Hematopoietic multipotent progenitor cell treated with erythropoietin and hydrocortisone succinate and interleukin-3 and kit ligand, for 15 days (in vitro differentiated cells): ENCODE data around the gene MYO19.
A peak's percentile ranks its signal among the peaks of the same experiment; 100 is the strongest.
"Not testable (repeated sequence)": the region's sequence is repeated elsewhere in the genome, so short reads cannot be mapped to it uniquely, and the experiment has no call there.

Experiments used
- DNase-seq: peaks from one replicate; pipeline ENCODE4 v3.0.0-alpha.2; 2015; ENCODE audit warnings: low spot score

MYO19 gene

DNA sequence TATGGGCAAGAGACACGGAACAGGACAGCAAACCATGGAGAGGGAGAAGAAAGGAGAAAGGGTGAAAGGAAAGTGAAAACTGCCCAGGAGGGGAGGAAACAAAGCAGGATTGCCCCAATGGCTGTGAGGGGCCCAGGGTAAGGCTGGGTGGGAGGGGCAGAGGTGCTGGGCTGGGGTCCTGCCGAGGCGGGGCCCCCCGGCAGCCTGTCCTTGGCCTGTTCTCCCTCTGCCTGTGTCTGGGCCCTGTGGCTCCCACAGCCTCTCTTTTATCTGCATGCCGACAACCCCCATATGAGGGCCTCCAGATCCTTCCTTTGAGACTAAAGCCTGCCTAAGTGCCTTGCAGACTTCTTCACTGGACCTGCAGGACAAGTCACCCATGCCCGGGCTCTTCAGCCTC lies 32.7 kb downstream of the MYO19 start:
- DNase-seq: no peak

DNA sequence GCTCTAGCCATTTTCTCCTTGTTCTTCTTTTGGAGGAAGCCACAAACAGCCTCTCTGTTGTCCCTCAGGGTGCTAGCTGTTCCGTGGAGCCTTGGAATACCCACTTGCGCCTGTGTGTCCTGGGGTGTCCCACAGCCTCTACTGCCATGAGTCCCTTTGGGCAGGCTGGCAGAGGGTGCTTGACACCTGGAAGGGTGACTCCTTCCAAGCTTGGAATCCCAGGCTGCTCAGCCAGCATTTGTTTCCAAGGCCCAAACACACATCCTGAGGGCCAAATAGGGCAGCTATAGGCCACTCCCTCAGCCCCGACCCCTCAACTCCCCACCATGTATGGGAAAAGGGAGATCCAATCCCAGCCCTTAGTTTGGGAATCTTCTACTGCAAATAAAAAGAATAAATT lies 33.3 kb downstream of the MYO19 start:
- DNase-seq: no peak

DNA sequence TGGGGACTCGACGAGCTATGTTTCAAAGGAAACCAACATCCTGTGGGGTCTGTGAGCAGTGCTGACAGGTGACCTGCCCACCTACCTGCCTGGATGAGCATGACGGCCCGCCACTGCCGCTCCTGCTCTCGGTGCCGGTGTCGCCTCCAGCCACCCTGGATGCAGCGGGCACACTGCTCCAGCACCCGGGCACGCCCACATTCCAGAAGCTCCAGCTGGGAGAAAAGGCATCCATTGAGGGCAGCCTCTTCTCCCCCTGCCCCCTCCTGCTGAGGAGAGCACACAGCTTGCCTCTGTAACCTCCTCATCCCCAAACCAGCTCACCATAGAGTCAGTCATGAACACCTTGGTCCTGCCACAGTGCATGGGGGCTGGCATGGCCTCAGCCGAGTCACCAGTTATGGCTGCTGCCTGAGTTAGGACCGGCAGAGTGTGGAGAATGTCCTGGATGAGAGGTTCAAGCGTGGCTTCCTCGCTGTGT lies 33.9 kb downstream of the MYO19 start:
- no peak for DNase-seq

DNA sequence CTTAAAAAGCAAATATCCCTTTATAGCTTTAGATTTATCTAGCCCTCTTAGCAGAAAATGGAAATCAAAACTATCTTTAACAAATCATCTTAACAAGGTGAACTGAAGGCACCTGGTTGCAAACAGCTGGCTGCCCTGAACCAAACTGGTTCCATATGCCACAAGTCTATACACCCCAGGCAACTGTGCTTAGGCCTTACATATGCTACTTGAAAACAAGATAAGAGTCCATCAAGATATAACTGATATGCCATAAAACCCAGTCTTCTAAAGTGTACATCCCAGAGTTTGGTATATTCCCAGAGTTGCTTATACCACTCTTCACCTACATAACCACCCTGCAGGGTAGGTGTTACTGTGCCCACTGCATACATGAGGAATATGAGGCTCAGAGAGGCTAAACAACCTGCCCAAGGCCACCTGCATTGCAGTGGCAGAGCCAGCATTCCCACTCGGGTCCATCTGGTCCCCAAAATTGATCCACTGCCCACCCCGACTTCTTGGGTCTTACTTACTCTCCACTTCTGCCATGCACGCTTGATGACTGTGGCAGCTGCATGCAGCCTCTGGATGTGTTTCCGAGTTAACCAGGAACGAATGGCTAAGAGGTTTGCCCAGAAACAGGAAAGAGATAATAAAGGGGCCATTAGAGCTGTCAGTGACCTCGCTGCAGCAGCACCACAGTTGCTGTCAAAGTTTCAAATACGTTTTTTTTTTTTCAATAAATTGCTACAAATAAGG lies 35.9 kb downstream of the MYO19 start:
- no peak for DNase-seq

DNA sequence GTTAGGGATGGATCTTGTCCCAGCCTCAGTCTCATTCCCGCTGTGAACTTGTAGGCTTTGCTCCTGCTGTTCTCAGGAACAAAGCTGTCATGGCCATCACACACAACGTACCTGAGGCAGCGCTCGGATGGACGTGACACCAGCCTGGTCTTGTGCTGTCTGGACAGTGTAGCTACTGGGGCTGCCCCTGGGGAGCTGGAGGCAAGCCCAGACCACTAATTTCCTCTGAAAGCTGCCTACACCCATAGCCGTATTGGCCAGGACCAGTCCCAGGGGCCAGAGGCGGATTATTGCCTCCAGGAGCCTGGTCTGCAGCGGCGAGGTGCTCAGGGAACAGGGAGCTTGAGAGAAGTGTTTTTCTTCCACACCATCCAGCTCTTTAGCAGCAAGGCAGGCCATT lies 36.5 kb downstream of the MYO19 start:
- DNase-seq: no peak

DNA sequence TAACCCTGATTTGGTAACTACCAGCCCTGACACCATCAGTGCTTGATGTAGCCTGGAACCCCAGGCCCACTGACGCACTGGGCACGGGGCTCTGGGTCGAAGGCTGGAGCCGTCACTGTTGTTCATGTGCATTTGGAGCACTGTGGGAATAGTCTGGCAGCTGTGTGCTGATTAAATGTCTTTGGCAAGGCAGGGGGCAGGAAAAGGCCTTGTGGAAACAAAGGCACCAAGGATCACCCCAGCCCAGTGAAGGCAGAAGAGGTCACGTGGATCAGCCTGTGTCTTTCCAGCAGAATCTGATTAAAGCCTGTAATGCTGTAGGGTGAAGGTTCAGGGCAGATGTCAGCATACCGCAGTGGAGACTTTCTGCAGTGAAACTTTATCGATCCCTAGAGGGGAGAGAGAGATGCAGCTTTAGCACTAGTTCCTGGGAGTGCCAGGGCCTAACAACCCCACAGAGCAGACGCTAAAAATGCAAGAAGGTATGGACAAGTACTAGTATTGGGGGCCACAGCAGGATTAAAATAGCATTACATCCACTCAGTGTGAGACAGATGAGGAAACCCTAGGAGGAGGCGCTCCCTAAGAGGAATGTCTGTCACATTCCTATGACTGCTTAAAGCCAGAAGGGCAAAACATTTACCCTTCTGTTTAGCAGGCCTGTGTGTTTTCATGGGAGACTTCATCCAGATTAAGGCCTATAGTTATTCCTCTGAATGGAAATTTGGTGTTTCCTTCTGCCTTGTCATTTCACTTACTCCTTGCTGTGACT lies 38.5 kb downstream of the MYO19 start:
- DNase-seq: no peak

DNA sequence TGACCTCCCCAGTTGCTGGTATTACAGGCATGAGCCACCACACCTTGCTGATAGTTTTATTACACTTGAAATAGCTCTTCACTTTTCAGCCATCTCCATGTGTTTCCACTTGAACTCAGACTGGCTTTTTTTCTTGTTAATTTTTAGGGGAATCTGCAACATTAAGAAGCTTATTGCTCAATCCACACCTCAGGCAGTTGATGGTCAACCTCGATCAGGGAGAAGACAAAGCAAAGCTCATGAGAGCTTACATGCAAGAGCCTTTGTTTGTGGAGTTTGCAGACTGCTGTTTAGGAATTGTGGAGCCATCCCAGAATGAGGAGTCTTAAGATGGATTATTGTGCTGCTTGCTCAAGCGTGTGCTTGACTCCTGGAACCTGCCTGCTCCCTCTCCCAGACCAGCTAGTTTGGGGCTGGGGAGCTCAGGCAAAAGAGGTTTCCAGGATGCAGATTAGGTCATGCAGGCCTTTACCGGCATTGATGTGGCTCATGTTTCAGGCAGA lies 39.5 kb downstream of the MYO19 start:
- no peak for DNase-seq

DNA sequence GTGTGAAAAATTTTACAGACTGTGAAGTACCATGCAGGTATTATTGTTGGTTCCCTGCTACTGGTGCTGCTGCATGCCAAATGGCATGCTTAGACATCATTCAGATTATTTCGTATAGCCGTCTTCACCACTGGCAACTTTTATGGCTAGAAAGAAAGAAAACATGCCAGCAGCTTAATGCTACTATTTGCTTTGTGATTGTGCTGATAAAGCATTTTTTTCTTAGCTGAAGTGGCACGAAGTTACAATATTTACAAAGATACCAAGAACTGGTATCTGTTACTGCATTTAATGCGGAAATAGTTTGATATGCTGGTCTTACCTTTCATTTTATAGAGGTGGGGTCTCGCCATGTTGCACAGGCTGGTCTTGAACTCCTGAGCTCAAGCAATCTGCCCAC lies 40.0 kb downstream of the MYO19 start:
- DNase-seq: no peak

DNA sequence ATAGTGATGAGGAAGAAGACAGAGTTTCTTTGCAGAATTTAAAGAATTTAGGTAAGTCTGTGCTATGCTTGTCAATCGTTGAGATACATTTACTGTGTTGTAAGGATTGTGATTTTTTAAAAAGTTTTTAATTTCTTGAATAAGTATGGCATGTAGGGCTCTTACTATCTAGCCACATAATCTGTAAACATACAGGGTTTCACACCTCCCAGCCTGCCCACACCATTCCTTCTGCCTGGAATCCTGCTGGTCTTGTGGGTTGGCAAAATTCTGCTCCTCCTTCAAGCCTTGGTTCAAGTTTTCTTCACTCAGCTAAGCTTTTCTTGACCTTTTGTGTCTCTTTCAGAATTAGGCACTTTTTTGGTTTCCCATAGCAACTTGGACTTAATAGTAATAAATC lies 40.7 kb downstream of the MYO19 start:
- DNase-seq: no peak

DNA sequence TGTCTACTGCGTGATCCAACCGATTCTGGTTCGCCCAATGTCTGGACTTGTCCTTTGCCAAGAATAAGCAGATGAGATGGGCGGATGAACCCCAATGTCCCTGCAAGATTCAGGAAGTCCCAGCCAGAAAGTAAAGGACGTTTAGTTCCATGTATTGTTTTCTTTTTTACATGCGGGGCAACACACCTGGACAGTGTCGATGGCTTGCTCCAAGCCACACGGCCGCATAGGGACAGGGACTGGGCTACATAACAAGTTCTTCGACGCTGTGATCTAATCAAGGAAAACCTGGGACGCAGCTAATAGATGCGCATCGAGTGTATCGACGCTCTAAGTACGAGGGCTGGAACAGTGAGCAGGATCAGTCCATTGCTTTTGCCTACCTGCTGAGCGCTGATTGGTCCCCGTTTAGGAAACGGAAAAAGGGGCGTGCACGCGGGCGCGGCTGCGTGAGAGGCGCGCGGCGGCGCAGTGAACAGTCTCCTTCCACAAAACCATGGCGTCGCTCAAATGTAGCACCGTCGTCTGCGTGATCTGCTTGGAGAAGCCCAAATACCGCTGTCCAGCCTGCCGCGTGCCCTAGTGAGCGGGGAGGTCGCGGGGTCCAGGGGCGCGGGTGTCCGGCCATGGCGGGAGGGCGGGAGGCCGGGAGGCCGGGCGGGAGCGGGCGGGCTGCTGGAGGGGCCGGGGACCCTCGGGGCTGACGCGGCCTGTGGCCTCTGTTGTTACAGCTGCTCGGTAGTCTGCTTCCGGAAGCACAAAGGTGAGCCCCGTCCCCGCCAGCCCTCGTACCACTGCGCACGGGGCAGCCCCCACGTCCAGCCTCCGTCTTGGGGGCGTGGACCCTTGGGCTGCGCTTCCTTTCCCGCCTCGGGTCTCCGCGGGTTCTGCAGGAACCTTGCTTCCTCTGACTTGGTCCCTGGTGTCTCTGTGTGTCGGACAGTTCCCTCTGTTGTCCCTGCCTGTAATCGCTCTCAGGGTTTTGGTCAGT lies 48.2 kb downstream of the MYO19 start, which contains the start of gene ZNHIT3:
Gene ZNHIT3 (plus strand): TSS at position 478 of the 991 bp plus-strand sequence. CDS start 19 bp downstream, at position 497.
- DNase-seq: peak; percentile 92

DNA sequence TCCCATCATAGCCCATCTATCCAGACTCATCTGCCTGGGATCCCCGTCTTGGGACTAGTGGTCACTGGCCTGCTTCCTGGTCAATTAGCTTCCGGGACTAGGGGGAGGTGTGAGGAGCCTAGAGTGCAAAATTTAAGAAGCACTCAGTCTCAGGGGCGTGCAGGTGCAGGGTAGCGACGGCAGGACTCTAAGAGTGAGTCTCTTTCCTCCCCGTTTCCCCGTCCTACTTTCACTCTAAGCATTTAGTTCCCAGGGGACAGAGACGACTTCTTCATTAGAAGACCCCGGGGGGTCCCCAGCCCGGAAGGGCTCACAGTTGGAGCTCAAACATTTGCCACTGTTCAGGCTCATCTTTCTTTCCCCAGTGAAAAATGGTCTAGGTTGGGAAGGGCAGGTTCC lies 48.9 kb downstream of the MYO19 start:
- no peak for DNase-seq

DNA sequence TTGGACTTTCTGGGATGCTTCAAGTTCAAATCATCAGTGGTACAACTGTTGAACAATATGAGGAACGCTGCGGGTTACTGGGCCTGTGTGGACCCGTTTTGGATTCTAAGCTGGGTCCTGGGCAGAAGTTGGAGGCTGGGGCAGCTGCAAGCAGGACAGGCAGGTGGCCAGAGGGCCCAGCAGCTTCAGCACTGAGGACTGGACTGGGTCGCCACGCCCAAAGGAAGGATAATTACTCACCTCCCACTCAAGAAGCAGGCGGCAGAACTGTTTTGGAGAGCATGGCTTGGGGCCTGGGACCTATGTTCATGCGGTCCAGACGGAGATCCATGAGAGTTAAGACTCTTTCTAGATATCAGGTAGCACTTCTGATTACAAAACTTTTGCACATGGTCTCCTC lies 49.6 kb downstream of the MYO19 start:
- no peak for DNase-seq

DNA sequence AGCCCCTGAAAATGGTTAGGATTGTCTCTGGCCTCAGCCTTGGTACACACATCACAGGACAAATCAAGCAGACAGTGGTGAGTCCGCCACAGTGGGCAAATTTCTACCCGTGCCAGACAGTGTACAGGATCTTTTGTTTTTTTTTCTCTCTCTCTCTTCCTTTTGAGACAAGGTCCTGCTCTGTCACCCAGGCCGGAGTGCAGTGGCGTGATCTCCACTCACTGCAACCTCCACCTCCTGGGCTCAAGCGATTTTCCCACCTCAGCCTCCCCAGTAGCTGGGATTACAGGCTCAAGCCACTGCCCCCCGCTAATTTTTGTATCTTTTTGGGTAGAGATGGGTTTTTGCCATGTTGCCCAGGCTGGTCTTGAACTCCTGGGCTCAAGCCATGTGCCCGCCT lies 50.6 kb downstream of the MYO19 start:
- not testable (repeated sequence) for DNase-seq

DNA sequence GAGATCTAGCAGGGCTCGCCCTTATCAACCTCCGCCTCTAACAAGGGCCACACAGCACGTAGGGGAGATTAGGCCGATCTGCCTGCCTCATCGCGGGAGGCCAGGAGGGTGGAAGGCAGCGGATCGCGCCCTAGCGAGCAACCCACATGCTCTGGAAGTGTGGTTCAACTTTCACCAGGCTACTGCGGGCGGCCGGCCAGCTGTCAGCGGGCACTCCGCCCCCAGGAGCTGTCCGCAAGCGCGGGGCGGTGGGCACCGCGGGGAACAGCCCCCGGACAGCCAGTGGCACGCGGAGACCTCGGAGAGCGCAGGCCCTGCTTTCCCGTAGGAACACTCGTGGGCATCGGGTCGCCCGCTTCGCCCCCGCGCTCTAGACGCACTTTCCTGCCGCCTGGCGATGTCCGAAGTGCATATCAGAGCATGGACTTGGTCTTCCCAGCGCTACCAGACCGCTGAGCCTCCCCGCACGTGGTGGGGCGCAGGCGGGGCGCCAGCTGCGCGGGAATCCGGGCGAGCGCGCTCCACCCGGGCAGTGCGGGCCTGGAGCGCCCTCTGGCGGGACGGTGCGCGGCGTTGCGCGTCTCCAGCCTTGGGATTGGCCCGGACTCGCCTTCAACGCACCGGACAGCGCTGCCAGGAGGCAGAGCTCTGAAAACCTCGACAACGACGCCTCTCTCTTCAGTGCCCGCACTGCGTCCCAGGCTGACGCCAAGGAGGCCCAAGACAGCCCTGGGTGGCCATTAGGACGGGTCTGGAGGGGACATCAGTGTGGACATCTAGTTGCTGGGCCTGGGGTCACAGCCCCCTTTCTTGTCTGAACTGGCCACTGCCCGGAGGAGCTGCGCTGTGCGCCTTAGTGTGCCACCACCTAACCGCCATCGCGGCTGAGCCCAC lies 51.8 kb downstream of the MYO19 start:
- DNase-seq: peak; percentile 77

DNA sequence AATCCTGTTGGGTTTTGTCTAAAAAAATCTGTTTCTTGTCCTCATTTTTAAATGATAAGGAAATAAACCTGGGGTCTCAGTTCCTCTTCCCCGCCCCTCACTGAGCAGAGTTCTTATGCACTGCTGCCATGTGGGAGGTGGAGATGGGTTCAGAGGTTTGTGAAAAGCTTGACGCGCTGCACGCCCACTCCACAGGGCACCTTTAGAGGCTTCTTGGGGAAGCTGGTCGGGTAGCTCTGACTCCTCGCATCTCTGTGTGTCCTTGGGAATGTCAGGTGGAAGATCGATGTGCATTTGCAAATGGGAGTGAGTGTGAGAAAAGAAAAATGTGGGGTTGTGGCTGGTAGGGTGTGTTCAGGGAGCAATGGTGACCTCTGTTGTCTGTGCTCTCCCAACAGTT lies 52.8 kb downstream of the MYO19 start:
- DNase-seq: no peak

DNA sequence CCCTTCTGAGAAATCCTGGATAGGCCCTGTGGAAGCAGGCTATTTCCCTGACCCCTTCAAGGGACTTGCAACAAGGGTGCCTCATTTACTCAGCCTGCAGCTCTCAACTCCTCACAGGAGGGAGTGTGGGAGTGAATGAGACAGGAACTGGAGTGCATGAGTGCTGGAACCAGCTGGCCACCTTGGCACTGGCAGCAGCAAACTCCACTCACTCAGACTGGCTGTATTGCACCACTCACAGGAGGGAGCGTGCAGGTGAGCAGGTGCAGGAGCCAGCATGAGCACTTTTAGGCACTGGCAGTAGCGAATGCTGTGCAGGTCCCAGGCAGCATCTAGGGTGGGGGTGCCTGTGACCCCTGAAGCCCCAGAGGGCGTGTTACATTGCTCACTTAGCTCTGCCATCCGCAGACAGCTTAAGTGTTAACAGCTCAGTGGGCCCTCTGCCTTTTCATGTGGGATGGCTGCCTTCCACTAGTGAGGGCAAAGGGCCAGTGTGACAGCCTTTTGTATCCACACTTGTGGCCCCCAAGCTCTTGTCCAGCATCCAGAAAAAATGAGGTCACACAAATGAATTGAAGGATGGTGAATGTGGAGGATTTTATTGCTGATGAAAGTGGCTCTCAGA lies 59.2 kb downstream of the MYO19 start:
- DNase-seq: no peak

DNA sequence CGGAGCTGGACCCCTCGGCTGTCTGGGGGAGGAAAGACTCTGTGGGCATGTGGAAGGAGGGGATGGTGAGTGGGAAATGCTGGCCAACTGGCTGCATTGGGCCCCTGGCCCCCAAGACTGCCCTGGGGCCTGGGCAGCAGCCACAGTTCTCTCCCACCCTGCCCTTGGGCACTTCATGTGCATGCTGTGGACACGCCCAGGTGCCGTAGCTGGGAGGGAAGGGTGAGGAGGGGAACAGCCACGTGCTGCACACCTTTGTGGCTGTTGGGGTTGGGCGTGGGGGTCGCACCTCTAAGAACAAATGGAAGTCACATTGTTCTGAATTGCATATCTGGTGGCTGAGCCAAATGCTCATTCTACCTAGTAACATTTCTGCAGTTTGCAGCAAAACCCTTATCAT lies 60.1 kb downstream of the MYO19 start:
- no peak for DNase-seq

DNA sequence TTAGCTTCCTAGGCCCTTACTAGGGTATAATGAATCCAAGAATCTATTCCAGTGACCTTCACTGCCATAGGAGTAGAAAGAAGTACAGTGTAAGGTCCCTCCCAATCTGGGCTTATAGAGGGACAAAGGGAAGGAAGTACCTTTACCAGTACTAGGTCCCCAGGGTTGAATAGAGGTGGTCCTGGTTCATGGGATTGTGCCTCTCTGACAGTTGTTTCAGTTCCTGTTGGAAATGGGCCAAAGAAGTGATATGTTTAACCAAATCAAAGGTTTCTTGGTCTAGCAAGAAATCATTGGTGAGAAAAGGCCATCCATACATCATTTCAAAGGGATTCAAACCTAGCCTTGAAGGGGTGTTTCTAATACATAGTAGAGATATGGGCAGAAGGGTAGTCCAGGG lies 64.2 kb downstream of the MYO19 start:
- no peak for DNase-seq

DNA sequence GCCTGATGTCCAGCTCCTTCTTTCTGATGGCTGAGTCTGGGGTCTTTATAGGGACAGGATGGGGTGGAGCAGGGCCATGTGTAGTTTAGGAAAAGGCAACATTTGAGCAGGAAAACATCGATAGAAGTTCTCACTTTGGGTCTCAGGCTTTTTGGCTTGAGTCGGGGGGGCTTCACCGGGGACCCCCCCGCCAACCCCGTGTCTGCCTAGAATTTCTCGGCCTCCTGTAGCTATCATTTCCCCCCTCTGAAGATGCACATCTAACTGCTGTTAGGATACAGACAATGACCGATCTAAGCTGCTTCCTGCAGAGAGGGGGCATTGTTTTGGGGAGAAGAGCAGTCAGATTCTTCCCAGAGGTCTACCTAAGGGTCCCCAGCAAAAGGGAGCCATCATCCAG lies 64.9 kb downstream of the MYO19 start:
- DNase-seq: no peak

DNA sequence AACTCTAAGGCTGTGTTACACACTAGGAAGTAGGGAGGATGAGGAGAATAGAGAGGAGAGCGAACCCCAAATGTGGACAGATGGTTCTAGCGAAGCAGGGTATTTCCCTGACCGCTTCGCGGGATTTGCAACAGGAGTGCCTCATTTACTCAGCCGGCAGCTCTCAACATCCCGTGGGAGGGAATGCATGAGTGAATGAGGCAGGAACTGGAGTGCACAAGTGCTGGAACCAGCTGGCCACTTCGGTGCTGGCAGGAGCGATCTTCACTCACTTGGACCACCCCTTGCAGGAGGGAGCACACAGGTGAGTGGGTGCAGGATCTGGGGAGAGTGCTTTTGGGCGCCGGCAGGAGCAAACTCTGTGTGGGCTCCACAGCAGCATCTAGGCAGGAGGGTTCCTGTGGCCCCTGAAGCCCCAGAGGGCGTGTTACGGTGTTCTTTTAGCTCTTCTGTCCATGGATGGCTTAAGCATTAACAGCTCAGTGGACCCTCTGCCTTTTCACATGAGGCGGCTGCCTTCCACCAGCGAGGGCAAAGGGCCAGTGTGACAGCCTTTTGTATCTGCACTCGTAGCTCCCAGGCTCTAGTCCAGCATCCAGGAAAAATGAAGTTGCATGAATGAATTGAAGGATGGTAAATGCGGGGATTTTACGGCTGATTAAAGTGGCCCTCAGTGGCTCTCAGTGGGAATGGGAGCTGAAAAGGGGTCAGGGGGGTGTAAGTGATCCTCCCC lies 65.6 kb downstream of the MYO19 start:
- DNase-seq: no peak
